NOMO-1 (cell line): ENCODE data around the gene DLG2.
A peak's percentile ranks its signal among the peaks of the same experiment; 100 is the strongest.

Experiments
- DNase-seq, 2 experiments: peaks; one replicate each; lab custom pipeline; 2025; ENCODE audit not compliant: unreplicated experiment in 2 of 2; lab: John Stamatoyannopoulos, UW

Gene DLG2

GRCh38 chr11:83852012-83852411, 1775.1 kb downstream of the DLG2 start:
- DNase-seq: no peak

- no peak for DNase-seq
Measured at GRCh38 chr11:83847467-83848034, 1779.6 kb downstream of the DLG2 start.

GRCh38 chr11:83845797-83846196, 1781.3 kb downstream of the DLG2 start:
- DNase-seq: no peak

- no peak for DNase-seq
Measured at GRCh38 chr11:83840326-83840725, 1786.8 kb downstream of the DLG2 start.

GRCh38 chr11:83836883-83837654, 1790.1 kb downstream of the DLG2 start:
- DNase-seq: peak in 1 of 2 experiments; percentile 19

- no peak for DNase-seq
Measured at GRCh38 chr11:83836065-83836464, 1791.1 kb downstream of the DLG2 start.

- no peak for DNase-seq
Measured at GRCh38 chr11:83835423-83835822, 1791.7 kb downstream of the DLG2 start.

- DNase-seq: no peak
Measured at GRCh38 chr11:83831929-83832328, 1795.2 kb downstream of the DLG2 start.

- peak in 1 of 2 experiments; percentile 64 for DNase-seq
Measured at GRCh38 chr11:83827940-83828554, 1799.1 kb downstream of the DLG2 start.

- DNase-seq: no peak
Measured at GRCh38 chr11:83827520-83827919, 1799.6 kb downstream of the DLG2 start.

- no peak for DNase-seq
Measured at GRCh38 chr11:83826078-83826477, 1801.1 kb downstream of the DLG2 start.

GRCh38 chr11:83823461-83824025, 1803.6 kb downstream of the DLG2 start:
- DNase-seq: no peak

GRCh38 chr11:83819931-83820549, 1807.1 kb downstream of the DLG2 start:
- DNase-seq: peak in 1 of 2 experiments; percentile 31

GRCh38 chr11:83818349-83818748, 1808.8 kb downstream of the DLG2 start:
- no peak for DNase-seq

- DNase-seq: peak in 1 of 2 experiments; percentile 15
Measured at GRCh38 chr11:83816572-83817187, 1810.5 kb downstream of the DLG2 start.

- DNase-seq: no peak
Measured at GRCh38 chr11:83815736-83816135, 1811.4 kb downstream of the DLG2 start.

- no peak for DNase-seq
Measured at GRCh38 chr11:83813296-83813695, 1813.8 kb downstream of the DLG2 start.

GRCh38 chr11:83809274-83809673, 1817.9 kb downstream of the DLG2 start:
- no peak for DNase-seq

GRCh38 chr11:83801799-83802198, 1825.3 kb downstream of the DLG2 start:
- DNase-seq: no peak

- no peak for DNase-seq
Measured at GRCh38 chr11:83793310-83793709, 1833.8 kb downstream of the DLG2 start.

GRCh38 chr11:83791557-83791956, 1835.6 kb downstream of the DLG2 start:
- no peak for DNase-seq
